Fibroblast of lung (primary cell): ENCODE data around the gene VWCE. TPM values are rescaled to one million over a fixed set of nuclear protein-coding genes. Genes with fewer than 3 reads are reported as not detected.

Experiments used
- DNase-seq, 2 donors: peaks; one replicate each; pipeline versions ENCODE4 v3.0.0 to v3.0.0-alpha.2; 2010; ENCODE audit warnings: low read depth in 2 of 2
- H2AFZ ChIP-seq: 2 replicates; pipeline ENCODE4 v1.5.1; 2012; ENCODE audit warnings: low read length, control low read depth, inconsistent platforms
- H3K27ac ChIP-seq: 2 replicates; pipeline ENCODE4 v1.5.1; 2011; ENCODE audit warnings: low read length, control low read depth; ENCODE audit not compliant: insufficient read depth
- H3K27me3 ChIP-seq: 2 replicates; pipeline ENCODE4 v1.5.1; 2011; ENCODE audit warnings: mild to moderate bottlenecking, low read length; ENCODE audit not compliant: control insufficient read depth, insufficient read depth
- H3K36me3 ChIP-seq: 2 replicates; pipeline ENCODE4 v1.5.1; 2011; ENCODE audit warnings: low read length; ENCODE audit not compliant: control insufficient read depth, insufficient read depth
- H3K4me1 ChIP-seq: 2 replicates; pipeline ENCODE4 v1.5.1; 2011; ENCODE audit warnings: low read length; ENCODE audit not compliant: control insufficient read depth, insufficient read depth; ENCODE audit errors: extremely low read depth
- H3K4me2 ChIP-seq: 2 replicates; pipeline ENCODE4 v1.5.1; 2011; ENCODE audit warnings: low read length, control low read depth; ENCODE audit not compliant: insufficient read depth; ENCODE audit errors: extremely low read depth
- H3K4me3 ChIP-seq, 4 experiments: fragments of 200-600 bp in 1 of 4; sonication (generic) in 1 of 4; replicated peaks in 1 of 4; 2 replicates each; pipeline ENCODE4 v1.5.1; 2011 to 2016; ENCODE audit warnings: low read length in 4 of 4, low read depth in 3 of 4, mild to moderate bottlenecking in 3 of 4, control low read depth in 2 of 4, inconsistent platforms in 1 of 4, mixed read lengths in 1 of 4; ENCODE audit not compliant: insufficient read depth in 1 of 4; ENCODE audit errors: control extremely low read depth in 1 of 4
- H3K79me2 ChIP-seq: 2 replicates; pipeline ENCODE4 v1.5.1; 2012; ENCODE audit warnings: mild to moderate bottlenecking, low read length, inconsistent platforms; ENCODE audit not compliant: control insufficient read depth, insufficient read depth
- H3K9ac ChIP-seq: 2 replicates; pipeline ENCODE4 v1.5.1; 2011; ENCODE audit warnings: mild to moderate bottlenecking, low read length, control low read depth; ENCODE audit not compliant: insufficient read depth
- H3K9me3 ChIP-seq: 2 replicates; pipeline ENCODE4 v1.5.1; 2012; ENCODE audit warnings: low read depth, low read length; ENCODE audit not compliant: control insufficient read depth, insufficient read depth
- H4K20me1 ChIP-seq: 2 replicates; pipeline ENCODE4 v1.5.1; 2011; ENCODE audit warnings: low read length; ENCODE audit not compliant: control insufficient read depth, insufficient read depth; ENCODE audit errors: extremely low read depth
- EZH2 ChIP-seq: IDR thresholded peaks from 2 replicates; pipeline ENCODE4 v1.5.1; 2012; ENCODE audit warnings: low read length, control low read depth, mild to moderate bottlenecking; ENCODE audit errors: missing control alignments
- polyA plus RNA-seq, 2 donors: library from polyadenylated mRNA; depleted of rRNA in 1 of 2; stranded (reverse) in 1 of 2; unstranded in 1 of 2; fragments of >200 nt; gene quantifications; 2 replicates each; pipeline ENCODE4 v1.2.1, GENCODE V29; 2011 to 2012; ENCODE audit warnings: missing spikeins in 1 of 2
- total RNA-seq: library from RNA; depleted of rRNA; stranded (reverse); fragments of >200 nt; gene quantifications from 2 replicates; pipeline ENCODE4 v1.2.1, GENCODE V29; 2014
- TF ChIP-seq, protein P1 (sequence below), 2 donors: IDR thresholded peaks in 1 of 2; conservative IDR thresholded peaks in 1 of 2; 1 replicate in 1 of 2; 2 replicates in 1 of 2; pipeline ENCODE4 v1.5.1; 2011 to 2012; ENCODE audit warnings: low read length in 2 of 2, control low read depth in 1 of 2, inconsistent platforms in 1 of 2, low read depth in 1 of 2, mild to moderate bottlenecking in 1 of 2

VWCE gene
- total and polyA plus RNA-seq, 2 donors (not counting 1 experiment from before 2014, with no cell fraction given), result 0.30 to 1.7 TPM

- DNase-seq, result no peak
- peaks cover 11% of the 10 kb centered on the region for H3K36me3 ChIP-seq
- H3K4me2 ChIP-seq, result no peak overlapping the region
- TF ChIP-seq, protein P1, sequence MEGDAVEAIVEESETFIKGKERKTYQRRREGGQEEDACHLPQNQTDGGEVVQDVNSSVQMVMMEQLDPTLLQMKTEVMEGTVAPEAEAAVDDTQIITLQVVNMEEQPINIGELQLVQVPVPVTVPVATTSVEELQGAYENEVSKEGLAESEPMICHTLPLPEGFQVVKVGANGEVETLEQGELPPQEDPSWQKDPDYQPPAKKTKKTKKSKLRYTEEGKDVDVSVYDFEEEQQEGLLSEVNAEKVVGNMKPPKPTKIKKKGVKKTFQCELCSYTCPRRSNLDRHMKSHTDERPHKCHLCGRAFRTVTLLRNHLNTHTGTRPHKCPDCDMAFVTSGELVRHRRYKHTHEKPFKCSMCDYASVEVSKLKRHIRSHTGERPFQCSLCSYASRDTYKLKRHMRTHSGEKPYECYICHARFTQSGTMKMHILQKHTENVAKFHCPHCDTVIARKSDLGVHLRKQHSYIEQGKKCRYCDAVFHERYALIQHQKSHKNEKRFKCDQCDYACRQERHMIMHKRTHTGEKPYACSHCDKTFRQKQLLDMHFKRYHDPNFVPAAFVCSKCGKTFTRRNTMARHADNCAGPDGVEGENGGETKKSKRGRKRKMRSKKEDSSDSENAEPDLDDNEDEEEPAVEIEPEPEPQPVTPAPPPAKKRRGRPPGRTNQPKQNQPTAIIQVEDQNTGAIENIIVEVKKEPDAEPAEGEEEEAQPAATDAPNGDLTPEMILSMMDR (conservative IDR thresholded peaks at IDR 0.05 in 1 of 2, IDR thresholded peaks at IDR 0.05 in 1 of 2; ENCODE audit: low read depth in 1 of 2, low read length in 2 of 2), result no peak
- no peak for TF ChIP-seq EZH2
- no peaks in the 10 kb centered on the region for H3K27me3 ChIP-seq
- peaks cover 30% of the 10 kb centered on the region for H3K4me1 ChIP-seq
- H3K9me3 ChIP-seq, result no peaks in the 10 kb centered on the region
- no peaks in the 10 kb centered on the region for H3K79me2 ChIP-seq
- peak overlapping the region in 2 of 4 experiments; percentile 47 to 69 for H3K4me3 ChIP-seq
- H4K20me1 ChIP-seq, result no peaks in the 10 kb centered on the region
- no peak overlapping the region for H3K27ac ChIP-seq
- peak overlapping the region; percentile 62 for H3K9ac ChIP-seq
- H2AFZ ChIP-seq, result no peak overlapping the region
Measured at GRCh38 chr11:61295596-61295926, 445 bp upstream of the VWCE start.

DNA sequence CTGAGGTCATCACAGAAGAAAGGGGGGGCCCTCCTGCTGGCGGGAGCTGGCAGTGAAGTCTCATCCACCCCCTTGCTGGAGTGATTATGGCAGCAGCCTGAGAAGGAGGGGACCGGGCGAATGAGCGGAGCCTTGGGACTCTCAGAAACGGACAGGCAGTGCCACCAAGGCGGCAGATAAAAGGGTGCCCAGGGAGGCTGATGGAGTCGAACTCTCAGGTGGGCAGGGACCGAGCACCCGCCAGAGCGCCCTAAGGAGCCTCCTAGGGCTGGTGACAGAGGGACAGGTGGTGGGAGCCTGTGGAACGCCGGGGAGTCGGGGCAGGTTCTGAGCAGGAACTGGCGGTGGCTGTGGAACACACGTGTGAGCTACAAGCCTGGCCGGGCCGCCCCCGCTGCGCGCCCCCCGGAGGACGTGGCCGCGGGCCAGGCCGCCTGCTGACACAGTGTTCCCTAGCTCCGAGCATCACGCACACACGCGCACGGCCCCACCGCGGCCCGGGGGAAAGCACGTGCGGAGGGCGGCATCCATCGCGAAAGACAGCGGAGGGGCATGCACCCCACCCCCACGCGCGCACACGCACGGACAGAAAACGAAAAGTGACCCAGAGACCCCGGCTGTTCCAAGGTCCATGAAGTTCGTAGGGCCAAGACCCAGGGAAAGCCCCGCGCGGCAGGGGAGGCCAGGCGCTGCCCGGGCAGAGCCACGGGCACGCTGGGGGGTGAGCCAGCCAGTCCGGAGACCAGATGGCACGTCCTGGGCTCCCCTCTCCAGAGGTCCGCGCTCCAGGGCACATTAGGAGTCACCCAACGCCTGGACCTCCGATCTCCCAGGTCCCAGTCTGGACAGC is 1.0 kb downstream of the VWCE start:
- peak overlapping the region; percentile 97 for H3K4me2 ChIP-seq
- peak overlapping the region; percentile 32 for H3K27ac ChIP-seq
- peak overlapping the region; percentile 62 for H3K9ac ChIP-seq
- peak overlapping the region; percentile 48 to 69 (median 54) for H3K4me3 ChIP-seq
- H4K20me1 ChIP-seq, result no peaks in the 10 kb centered on the region
- H2AFZ ChIP-seq, result peak overlapping the region; percentile 59
- no peaks in the 10 kb centered on the region for H3K27me3 ChIP-seq
- H3K79me2 ChIP-seq, result no peaks in the 10 kb centered on the region
- H3K9me3 ChIP-seq, result no peaks in the 10 kb centered on the region
- peaks cover 2% of the 10 kb centered on the region for H3K36me3 ChIP-seq
- TF ChIP-seq, protein P1 (conservative IDR thresholded peaks at IDR 0.05 in 1 of 2, IDR thresholded peaks at IDR 0.05 in 1 of 2; ENCODE audit: low read depth in 1 of 2, low read length in 2 of 2), result no peak
- no peak for TF ChIP-seq EZH2
- peaks cover 30% of the 10 kb centered on the region for H3K4me1 ChIP-seq
- peak; percentile 35 to 42 for DNase-seq

GRCh38 chr11:61292356-61292755 is 2.8 kb downstream of the VWCE start:
- Histone ChIP-seq H3K4me1 (peaks cover 16% of the 10 kb centered on the region), H3K36me3 (no peaks in the 10 kb centered on the region), H3K4me2 (no peak overlapping the region), H4K20me1 (no peaks in the 10 kb centered on the region), H3K79me2 (no peaks in the 10 kb centered on the region), H3K9ac (no peak overlapping the region), H3K9me3 (no peaks in the 10 kb centered on the region), H3K27ac (no peak overlapping the region), H3K27me3 (no peaks in the 10 kb centered on the region), H3K4me3 (no peak overlapping the region), H2AFZ (no peak overlapping the region)
- TF ChIP-seq, protein P1 (conservative IDR thresholded peaks at IDR 0.05 in 1 of 2, IDR thresholded peaks at IDR 0.05 in 1 of 2; ENCODE audit: low read depth in 1 of 2, low read length in 2 of 2), result no peak
- TF ChIP-seq EZH2, result no peak
- DNase-seq, result no peak
